Endometrial microvascular endothelial cells (primary cell): Measurements from ENCODE around the gene CRTAC1. TPM values are rescaled to one million over a fixed set of nuclear protein-coding genes. Genes with fewer than 3 reads are reported as not detected.

Experiments
- in situ Hi-C: cut with HindIII; loops from 2 replicates; pipeline ENCODE4 v1.10.0; 2017; ENCODE audit warnings: low sequenced_read_pairs, low pct_unique_long_range_greater_than_20kb; ENCODE audit errors: inconsistent ontology term
- total RNA-seq: library from RNA; depleted of rRNA; stranded (reverse); fragments of >200 nt; gene quantifications from one replicate; pipeline ENCODE4 v1.2.3, GENCODE V29; 2015; ENCODE audit errors: inconsistent ontology term

The CRTAC1 gene, protein sequence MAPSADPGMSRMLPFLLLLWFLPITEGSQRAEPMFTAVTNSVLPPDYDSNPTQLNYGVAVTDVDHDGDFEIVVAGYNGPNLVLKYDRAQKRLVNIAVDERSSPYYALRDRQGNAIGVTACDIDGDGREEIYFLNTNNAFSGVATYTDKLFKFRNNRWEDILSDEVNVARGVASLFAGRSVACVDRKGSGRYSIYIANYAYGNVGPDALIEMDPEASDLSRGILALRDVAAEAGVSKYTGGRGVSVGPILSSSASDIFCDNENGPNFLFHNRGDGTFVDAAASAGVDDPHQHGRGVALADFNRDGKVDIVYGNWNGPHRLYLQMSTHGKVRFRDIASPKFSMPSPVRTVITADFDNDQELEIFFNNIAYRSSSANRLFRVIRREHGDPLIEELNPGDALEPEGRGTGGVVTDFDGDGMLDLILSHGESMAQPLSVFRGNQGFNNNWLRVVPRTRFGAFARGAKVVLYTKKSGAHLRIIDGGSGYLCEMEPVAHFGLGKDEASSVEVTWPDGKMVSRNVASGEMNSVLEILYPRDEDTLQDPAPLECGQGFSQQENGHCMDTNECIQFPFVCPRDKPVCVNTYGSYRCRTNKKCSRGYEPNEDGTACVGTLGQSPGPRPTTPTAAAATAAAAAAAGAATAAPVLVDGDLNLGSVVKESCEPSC
- total RNA-seq = not detected

DNA sequence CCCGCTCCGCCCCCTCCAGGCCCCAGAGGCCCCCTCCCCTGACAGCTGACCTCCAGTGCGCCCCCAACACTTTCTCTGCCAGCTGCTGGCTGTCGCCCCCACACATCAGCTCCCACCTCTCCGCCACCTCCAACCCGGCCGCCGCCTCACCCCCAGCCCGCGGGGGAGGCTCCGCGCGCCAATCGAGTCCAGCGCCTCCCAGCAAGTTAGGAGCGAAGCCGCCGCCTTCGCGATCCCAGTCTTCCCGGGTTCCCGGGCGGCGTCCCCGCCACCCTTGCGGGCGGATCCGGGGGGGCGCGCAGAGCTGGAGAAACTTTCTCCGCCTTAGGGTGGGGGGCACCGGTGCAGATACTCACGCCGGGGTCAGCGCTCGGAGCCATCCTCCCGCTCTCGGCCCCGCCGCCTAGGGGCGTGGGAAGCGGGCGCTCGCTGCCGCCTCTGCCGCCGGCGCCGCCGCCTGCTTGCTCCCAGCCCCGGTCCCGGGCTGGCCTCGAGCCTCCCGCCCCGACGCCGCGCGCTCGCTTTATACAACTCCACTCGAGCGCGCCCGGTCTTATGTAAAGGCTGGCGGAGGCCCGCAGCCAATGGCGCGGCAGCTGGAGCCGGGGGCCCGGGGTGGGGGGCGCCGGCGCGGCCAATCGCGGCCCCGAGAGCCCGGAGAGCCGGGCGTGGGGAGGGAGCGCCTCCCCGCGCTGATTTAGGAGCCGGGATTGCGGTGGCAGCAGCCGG, at the start of gene CRTAC1:
CRTAC1 (minus strand) TSS at position 529 of the 729 bp plus-strand sequence; CDS start at position 380, 149 bp downstream.
- in situ Hi-C loops = no loop called here

DNA sequence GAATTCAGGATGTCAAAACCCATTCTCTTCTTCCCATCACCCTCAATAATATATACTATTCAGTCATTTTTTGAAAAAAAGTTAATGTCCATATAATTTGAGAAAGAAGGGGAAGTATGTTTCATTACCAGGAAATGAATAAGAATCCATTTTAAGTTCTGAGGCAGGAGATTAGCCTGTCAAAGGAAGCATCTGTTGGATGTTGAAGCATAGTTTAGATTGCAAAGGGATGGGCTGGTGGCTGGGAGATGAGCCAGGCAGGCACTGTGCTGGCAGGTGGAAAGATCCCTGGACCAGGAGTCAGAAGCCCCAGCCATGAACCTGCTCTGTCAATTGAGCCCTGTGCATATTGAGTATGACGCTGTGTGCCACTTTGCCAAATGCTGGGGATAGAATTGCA, 48.4 kb upstream of the CRTAC1 start:
- in situ Hi-C loops = no loop called here

DNA sequence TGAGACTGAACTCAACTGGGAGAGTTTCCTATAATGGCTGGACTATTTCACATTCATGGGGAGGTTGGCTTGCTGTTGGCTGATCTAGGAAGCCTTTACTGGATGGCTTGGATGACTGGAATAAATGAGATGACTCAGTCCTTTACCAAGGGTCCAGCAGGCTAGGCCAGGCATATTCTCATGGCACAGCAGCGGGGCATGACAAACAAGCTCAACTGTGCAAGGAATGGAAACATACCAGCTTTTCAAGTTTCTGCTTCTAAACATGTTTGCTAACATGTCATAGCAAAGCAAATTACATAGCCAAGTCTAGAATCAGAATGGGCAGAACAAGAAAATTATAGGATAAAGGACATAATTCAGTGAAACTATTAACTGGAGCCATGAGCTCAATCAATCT, 46.8 kb upstream of the CRTAC1 start:
- in situ Hi-C loops = no loop called here

DNA sequence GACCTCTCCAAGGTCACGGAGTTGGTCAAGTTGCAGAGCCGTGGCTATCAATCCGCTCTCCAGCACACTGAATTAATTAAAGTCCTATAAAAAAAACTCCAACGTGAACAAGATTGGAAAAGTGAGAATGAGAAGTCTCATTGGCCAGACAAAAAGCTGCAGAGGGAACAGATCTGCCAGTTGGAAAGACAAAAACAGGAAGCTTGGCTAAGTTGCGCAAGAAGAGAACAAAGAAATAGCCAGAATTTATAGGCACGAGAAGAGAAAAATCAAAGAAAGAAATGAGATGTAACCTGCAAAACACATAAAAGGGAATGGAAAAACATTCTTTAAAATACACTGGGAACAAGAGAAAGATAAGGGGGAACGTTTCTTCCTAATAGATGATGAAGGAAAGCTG, 45.7 kb upstream of the CRTAC1 start:
- in situ Hi-C loops = no loop called here

DNA sequence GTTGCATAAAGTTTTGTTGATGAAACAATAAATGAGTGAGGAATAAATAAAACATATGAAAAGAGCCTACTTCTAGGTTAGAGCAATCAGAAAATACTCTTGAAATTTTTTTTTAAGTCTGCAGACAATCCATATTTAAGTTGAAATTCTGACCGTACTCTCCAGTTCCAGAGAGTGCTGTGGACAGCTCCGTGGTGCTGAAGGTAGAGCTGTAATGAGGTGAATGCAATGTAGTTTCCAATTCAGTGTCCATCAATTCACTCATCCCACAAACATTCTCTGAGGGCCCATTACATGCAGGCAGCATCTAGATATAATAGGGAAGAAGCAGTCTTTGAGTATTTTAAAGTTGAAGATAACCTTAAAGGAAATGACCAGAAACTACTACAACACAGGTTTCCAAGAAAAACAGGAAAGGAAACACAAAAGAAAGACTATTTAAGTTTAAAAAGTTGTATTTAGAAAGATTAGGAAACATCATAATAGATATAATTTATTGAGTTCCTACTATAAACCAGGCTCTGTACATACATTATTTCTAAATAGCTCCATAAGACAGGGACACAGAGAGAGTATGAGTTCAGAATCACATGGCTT, 44.0 kb upstream of the CRTAC1 start:
- in situ Hi-C loops = no loop called here

DNA sequence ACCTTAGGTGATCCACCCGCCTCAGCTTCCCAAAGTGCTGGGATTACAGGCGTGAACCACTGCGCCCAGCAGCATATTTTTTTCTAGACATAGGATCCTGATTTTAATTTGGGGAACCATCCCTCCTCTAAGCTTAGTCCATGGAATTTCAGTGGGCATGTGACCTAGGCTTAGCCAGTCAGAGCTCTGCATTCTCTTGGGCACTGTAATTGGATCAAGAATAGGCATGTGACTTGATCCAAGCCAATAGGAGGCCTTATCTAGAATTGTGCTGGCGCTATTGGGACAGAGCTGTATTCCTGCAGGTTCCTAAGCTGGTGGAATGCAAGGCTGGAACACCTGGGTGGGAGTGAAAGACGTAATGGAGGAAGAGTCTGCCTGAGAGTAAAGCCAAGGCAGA, 36.7 kb upstream of the CRTAC1 start:
- in situ Hi-C loops = no loop called here

DNA sequence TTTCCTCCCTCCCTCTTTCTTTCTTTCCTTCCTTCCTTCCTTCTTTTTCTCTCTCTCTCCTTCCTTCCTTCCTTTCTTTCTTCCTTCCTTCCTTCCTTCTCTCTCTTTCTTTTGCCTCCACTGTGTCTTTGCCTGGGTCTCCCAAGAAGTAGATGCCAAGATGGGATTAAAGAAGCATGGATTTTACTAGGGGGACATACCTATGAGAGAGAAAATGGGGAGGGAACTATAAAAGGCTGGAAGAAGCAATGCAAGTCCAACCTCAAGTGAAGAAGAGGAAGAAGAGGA, 33.3 kb upstream of the CRTAC1 start:
- in situ Hi-C loops = no loop called here

DNA sequence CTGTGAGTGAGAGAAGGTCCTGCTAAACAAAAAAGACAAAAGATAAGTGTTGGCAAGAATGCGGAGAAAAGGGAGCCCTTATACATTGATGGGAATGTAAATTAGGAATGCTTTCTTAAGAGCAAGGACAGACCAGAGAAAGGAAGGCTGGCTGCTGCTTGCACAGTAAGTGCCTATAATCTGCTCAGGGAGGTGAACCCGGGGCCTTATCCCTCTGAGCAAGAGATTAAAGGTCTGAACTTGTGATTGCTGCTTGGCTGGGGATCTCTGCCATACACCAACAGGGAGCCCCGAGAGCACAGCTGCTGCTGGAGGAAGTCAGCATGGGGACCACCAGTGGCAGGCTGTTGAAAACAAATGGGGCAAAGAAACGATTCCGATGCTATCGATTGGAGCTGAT, 32.0 kb upstream of the CRTAC1 start:
- in situ Hi-C loops = no loop called here

DNA sequence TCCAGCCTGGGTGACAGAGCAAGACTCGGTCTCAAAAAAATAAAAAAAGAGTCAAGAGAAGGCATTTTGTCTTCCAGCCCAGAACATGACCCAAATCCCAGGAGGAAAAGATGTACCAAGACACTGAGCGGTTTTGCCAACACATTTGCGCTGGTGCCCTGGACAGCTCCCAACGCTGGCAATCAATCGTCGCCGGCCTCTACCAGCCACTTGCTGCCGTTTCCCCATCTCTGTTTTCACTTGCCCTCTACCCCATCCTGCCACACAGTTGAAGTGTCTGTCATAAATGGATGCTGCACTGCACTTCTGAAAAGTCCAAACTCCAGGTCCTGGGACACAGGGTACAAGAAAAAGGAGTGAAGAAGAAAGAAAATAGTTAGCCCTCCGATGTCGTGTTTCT, 29.7 kb upstream of the CRTAC1 start:
- in situ Hi-C loops = no loop called here

DNA sequence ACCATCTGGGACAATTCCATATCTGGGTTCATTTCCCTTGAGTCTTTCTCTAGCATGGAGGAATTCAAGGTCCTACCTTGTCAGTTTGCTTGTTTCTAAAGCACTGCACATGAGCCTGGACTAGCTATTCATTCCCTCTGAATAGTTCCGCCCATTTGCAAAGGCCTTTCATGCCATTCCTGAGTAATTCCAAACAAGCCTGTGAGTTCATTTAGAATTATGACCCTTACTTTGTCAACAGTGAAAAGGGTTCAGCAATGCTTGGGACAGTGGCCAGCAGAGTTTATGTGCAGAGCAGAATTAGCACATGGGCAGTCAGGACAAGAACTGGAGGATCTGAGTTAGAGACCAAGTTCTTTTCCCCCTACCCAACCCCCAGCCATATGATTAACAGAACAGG, 27.9 kb upstream of the CRTAC1 start:
- in situ Hi-C loops = no loop called here

DNA sequence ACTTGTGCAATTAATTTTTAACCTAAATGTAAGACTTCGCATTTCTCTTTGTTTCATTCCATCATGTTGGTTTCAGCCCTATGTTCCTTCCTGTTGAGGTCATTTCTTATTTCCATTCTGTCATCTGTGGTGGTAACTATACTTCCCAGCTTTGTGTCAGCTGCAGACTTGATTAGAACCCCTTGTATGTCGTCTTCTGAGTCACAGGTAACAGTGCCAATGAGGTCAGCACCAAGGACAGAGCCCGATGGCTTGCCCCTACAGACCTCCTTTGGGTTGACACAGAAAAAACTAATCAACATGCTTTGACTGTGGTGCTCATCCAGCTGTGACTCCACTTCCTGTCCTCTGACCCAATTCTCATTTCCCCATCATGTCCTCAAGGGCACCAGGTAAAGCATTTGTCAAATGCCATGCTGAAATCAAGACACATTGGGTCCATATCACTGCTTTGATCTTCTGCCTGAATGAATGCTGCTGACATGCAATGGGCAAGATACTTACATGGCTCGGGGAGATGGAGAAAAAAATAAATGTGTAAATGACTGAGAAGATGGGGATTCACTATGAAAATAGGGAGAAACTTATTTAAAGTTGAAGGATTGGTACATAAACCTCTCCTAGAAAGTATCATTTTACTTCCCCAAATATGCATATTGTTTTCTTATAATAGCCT, 25.6 kb upstream of the CRTAC1 start:
- in situ Hi-C loops = no loop called here

DNA sequence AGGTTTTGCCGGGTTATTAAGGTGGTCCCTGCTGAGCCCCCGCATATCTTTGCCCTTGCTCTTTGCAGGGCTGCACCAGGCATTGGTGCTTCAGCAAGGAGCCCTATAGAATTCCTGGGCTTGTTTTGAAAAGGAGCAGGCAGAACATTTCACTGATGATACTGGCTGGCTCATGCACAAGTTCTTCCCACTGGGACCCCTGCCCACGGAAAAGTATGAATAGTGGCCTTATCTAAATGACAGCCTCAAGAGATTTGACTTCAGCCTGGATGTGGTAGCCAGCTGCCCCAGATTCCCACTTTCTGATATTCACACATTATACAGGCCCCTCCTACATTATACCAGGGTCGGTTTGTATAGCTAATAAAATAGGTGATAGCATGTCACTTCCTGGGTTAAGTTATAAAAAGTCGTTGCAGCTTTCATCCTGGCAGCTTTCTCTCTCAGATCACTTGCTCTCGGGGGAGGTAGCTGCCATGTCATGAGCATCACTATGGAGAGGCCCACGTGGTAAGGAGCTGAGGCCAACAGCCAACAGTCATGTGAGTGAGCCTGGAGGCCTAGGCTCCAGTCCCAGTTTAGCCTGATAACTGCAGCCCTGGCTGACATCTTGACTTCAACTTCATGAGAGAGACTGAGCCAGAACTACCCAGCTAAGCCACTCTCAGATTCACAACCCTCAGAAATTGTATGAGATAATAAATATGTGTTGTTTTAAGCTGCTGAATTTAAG, 16.8 kb upstream of the CRTAC1 start:
- in situ Hi-C loops = no loop called here

DNA sequence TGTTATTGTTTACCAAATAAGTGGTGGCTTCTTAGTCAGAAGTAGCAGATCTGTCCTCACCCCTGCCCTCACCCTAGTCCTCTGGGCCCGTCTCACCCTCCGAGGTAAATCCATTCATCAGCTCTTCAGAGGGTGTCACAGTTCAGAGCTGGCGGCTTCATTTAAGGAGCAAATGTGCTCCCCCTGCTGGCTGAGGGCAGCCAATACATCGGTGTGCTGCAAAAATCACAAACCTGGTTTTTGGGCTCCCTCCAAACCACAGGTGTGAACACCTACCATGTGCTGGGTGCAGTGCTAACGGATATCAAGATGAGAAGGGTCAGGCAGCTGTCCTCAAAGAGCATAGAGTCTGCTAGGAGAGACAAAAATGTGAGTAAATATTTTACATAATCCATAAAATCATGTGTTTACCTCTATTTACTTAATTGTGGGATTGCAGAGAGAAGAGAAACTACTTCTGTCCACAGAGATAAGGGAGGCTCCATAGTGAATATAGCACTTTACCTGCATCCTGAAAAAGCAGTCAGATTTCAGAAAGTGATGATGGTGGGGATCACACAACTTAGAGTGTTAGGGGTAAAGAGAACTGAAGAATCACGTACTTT, 15.5 kb upstream of the CRTAC1 start:
- in situ Hi-C loops = no loop called here

DNA sequence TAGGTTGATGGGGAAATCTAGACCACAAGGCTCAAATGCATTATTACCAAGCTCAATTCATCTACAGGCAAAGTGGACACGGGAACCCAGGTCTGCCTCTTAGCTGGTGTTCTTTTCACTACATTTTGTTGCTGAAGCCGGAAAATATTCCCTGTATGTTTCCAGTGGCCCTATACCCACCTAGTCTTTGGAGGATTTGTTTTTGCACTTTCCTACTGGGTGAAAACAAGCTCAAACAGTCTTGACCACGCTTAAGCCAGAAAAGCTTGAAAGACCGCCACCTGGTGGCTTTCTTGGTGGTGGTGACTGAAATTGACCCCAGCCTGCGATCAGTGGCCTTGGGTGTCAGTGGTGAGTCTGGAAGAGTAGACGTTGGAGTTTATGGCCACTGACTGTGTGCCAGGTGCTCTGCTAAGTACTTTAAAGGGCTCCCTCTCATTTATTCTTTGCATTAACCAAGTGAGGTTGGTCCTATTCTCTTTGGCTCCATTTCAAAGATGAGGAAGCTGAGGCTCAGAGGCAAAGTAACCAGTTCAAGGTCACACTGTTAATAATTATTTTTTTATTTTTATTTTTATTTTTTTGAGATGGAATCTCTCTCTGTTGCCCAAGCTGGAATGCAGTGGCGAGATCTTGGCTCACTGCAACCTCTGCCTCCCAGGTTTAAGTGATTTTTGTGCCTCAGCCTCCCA, 11.1 kb upstream of the CRTAC1 start:
- in situ Hi-C loops = no loop called here

DNA sequence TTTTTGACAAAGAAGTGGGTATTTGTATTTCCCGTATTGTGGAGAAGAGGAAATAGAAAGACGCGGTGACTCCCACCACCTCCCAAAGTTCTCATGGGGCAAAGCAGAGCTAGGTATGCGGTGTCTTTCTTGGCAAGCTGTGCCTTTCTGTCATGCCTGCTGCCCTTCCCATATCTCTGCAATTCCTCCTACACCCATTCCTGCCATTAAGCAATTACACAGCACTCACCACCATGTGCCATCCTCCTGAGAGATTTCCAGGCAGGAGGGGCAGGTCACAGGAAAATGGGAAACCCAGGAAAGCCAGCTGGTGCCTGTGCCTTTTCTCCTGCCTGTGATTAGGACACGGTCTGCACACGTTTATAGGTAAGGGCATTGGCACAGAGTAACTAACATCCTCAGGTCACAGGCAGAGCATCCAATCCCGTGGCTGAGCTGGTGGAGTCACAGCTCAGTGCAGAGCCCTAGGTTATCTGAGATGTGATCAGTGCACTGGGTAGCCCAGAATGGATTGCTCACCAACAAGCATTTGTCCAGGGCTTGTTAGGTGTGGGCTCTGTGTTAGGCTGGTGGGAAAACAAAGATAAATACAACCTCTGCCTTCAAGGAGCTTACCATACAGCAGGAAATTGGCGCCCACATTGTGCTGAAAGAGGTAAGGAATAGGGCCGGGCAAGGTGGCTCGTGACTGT, 9.4 kb upstream of the CRTAC1 start:
- in situ Hi-C loops = no loop called here

DNA sequence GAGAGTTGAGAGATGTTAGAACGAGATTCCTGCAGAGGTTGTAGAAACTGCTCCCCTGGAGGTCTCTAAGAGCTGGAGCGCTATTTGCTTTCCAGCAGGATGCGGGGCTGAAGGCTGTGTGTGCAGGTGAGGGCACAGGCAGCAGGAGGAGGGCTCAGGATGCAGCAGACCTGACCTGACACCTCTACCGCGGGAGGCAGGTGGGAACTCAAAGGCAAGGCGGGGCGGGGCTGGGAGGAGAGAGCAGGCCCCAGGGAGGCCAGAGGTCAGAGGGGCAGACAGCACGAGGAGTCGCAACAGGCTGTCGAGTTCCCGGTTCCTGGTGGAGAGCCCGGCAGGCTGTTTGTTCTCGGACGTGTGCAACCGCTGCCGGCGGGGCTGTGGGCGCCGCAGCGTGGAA, 7.9 kb upstream of the CRTAC1 start:
- in situ Hi-C loops = no loop called here

DNA sequence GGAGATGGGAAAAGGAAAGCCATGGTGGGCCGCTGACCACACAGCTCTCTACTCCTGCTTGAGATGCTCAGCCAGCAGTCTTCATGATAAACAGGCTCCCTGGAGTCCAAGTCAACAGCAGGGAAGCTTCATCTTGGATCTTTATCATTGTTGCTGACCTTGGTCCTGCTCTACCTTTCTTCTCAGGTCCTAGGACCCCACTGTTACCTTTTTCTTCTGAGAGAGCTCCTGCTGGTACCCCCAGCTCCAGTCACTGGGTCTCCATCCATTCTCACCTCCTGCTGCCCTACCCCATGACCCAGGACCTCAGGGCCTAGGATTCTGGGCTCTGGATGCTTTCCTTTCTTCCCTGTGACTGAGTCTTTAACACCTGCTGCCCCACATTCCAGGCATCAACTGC, 5.2 kb upstream of the CRTAC1 start:
- in situ Hi-C loops = no loop called here
